GF-D8 (cell line): Measurements from ENCODE around the gene MYADM.
A peak's percentile ranks its signal among the peaks of the same experiment; 100 is the strongest.
"Not testable (repeated sequence)": the region's sequence is repeated elsewhere in the genome, so short reads cannot be mapped to it uniquely, and the experiment has no call there.

ENCODE experiments used
- DNase-seq: peaks from one replicate; lab custom pipeline; 2025; lab: John Stamatoyannopoulos, UW

MYADM gene

DNA sequence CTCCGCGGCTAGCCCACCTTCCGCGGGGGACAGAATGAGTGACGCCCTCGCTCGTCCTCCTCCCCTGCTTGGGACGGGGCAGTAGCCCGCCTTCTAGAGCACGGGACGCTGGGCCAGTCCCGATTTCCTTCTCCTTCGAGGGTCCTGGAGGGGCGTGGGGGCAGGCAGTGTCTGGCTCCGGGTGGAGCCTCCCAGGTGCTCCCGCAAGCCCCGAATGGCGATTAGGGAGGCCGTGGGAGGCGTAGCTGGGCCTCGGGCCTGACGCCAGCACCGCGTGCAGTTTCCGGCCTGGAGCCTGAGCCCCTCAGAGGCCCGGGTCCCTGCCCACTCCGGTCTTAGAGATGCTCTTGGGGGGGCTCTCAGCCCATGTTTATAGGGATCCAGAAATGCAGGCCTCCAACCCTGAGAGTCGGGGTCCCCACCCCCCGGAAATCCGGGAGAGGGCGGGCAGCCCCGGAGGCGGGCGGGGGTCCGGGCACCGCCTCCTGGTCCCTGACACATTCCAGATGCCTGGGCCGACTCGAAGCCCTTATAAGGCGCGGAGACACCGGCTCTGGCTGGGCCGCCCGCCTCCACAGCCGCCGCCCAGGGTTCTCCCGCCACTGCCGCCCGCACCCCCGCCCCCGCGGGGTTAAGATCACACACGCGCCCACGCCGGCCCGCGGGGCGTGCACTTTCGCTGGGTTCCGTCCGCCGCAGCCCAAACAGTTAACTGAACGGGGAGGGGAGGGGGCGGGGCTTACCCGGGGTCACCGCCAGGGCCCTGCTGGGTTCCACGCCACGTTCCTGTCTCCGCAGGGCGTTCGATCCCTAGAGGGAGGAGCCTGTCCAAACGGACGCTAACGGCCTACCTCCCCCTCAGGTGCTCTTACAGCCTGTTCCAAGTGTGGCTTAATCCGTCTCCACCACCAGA lies 1.5 kb downstream of the MYADM start:
- DNase-seq, result peak; percentile 88

DNA sequence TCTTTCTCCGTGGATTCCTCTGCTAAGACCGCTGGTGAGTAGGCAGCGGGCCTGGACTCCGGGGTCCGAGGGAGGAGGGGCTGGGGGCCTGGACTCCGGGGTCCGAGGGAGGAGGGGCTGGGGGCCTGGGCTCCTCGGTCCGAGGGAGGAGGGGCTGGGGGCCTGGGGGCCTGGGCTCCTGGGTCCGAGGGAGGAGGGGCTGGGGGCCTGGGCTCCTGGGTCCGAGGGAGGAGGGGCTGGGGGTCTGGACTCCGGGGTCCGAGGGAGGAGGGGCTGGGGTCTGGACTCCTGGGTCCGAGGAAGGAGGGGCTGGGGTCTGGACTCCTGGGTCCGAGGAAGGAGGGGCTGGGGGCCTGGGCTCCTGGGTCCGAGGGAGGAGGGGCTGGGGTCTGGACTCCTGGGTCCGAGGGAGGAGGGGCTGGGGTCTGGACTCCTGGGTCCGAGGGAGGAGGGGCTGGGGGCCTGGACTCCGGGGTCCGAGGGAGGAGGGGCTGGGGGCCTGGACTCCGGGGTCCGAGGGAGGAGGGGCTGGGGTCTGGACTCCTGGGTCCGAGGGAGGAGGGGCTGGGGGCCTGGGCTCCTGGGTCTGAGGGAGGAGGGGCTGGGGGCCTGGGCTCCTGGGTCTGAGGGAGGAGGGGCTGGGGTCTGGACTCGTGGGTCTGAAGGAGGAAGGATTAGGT lies 2.3 kb downstream of the MYADM start:
- not testable (repeated sequence) for DNase-seq

DNA sequence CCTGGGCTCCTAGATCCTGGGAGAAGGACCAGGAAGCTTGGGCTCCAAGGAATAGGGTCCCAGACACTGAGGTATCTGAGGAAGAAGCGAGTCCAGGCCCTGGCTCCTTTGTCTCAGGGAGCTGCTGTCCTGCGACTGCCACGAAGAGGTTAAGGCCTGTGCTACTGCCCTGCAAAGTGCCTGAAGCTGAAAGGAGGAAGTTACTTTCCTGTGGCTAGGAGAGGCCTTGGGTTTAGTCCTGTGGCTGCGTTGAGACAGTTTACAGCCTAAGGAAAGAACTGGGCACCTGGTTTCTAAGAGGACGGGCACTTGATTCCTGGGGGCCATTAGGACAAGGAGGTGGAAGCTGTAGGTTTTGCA lies 2.8 kb downstream of the MYADM start:
- DNase-seq, result peak; percentile 86

DNA sequence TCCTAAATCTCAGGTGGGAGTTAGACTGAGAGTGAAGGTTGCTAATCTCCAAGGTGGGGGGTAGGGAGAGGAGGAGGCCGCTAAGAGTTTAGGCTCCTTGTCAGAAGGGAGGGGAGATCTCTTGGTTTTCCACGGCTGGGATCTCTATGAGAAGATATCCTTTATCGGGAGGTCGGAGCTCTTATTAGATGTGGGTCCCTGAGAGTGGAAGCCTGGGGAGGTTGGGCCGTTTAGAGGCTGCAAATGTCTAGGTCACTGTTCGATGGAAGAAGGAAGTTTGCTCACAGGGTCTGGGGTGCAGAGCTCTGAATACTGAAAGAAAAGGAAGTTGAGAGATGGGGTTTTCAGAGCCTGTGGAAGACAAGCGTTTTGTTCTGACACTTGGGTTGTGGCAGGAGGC lies 3.8 kb downstream of the MYADM start:
- DNase-seq, result peak; percentile 53

DNA sequence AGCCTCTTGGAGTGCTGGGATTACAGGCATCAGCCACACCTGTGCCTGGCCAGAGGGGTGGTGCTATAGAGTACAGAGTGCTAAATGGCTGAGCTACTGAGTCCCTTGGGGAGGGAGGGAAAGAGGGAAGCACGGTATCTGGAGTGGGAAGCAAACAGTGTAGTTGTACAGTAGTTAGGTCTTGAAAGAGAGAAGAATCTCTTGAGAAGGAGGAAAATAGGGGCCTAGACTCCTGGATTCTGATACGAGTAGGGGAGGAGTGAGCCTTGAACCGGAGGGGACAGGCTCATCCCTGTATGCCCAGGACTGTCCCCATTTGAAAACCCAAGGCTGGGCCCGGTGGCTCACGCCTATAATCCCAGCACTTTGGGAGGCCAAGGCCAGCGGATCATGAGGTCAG lies 5.1 kb downstream of the MYADM start:
- no peak for DNase-seq

DNA sequence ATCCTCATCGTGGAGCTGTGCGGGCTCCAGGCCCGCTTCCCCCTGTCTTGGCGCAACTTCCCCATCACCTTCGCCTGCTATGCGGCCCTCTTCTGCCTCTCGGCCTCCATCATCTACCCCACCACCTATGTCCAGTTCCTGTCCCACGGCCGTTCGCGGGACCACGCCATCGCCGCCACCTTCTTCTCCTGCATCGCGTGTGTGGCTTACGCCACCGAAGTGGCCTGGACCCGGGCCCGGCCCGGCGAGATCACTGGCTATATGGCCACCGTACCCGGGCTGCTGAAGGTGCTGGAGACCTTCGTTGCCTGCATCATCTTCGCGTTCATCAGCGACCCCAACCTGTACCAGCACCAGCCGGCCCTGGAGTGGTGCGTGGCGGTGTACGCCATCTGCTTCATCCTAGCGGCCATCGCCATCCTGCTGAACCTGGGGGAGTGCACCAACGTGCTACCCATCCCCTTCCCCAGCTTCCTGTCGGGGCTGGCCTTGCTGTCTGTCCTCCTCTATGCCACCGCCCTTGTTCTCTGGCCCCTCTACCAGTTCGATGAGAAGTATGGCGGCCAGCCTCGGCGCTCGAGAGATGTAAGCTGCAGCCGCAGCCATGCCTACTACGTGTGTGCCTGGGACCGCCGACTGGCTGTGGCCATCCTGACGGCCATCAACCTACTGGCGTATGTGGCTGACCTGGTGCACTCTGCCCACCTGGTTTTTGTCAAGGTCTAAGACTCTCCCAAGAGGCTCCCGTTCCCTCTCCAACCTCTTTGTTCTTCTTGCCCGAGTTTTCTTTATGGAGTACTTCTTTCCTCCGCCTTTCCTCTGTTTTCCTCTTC lies 6.3 kb downstream of the MYADM start:
- no peak for DNase-seq

DNA sequence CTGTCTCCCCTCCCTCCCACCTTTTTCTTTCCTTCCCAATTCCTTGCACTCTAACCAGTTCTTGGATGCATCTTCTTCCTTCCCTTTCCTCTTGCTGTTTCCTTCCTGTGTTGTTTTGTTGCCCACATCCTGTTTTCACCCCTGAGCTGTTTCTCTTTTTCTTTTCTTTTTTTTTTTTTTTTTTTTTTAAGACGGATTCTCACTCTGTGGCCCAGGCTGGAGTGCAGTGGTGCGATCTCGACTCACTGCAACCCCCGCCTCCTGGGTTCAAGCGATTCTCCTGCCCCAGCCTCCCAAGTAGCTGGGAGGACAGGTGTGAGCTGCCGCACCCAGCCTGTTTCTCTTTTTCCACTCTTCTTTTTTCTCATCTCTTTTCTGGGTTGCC lies 6.9 kb downstream of the MYADM start:
- no peak for DNase-seq

DNA sequence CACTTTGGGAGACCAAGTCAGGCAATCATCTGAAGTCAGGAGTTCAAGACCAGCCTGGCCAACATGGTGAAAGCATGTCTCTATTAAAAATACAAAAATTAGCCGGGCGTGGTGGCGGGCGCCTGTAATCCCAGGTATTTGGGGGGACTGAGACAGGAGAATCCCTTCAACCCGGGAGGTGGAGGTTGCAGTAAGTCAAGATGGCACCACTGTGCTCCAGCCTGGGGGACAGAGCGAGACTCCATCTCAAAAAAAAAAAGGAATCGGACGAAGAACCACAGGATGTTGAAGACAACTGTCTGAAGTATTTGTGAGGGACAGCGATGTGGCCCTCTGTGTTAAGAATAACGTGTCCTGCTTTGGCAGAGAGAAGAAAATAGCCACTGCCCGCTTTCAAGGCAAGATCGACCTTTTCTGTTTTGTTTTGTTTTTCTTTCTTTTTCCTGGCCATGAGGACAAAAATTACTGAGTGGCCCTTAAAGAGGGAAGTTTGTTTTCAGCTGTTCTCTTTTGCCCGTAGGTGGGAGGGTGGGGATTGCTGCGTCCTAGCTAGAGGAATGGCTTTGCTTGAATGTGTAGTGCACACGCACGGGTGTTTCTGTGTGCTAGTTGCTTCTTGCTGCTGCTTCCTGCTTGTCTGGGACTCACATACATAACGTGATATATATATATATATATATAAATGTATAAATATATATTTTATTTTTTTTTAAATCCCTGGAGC lies 8.1 kb downstream of the MYADM start:
- DNase-seq, result no peak

DNA sequence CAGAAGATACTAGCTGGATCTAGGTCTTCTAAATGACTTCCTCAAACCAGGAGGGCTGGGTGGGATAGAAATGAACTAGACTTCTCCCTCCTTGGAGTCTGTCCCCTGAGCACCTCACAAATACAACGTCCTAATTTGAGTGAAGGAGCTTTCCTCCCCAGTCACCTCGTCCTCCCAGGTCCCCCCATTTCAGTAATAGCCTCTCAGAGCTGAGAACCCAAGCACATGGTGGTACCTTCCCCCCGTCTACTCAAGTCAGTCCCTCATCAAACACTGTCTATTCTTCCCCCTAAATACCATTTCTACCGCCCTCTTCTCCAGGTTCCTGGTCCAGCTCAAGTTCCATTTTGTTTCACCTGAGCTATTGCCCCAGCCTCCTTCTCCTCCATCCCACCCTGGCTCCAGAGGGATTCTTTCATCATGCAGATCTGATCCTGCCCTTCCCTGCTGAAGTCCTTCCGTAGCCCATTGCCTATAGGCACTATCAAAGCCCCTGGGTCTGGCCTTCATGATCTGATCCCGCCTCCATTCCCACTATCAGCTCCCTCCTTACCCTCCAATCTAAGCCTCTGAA lies 9.1 kb downstream of the MYADM start:
- DNase-seq, result no peak

DNA sequence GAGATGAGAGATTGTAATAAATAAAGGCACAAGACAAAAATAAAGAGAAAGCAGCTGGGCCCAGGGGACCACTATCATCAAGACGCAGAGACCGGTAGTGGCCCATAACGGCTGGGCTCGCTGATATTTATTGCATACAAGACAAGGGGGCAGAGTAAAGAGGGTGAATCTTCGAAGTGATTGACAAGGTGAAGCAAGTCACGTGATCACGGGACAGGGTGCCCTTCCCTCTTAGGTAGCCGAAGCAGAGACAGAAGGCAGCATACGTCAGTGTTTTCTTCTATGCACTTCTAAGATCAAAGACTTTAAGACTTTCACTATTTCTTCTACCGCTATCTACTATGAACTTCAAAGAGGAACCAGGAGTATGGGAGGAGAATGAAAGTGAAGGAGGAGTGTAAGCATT lies 9.7 kb downstream of the MYADM start:
- DNase-seq, result no peak

DNA sequence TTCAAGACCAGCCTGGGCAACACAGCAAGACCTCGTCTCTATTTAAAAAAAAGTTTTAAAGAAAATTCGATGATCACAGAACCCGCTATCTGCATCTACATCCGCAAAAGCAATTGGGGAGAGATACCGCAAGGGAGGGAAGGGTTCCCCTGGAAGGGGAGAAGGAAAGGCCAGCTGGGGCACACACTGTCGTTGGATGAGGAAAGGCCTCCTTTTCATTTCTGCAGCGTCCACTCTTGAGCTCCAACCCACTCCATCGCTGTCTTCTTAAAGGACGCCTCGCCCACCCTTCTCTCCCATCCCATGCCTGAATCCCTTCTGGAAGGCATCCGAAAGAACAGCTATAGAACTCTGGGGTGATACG lies 11.1 kb downstream of the MYADM start:
- DNase-seq, result no peak

DNA sequence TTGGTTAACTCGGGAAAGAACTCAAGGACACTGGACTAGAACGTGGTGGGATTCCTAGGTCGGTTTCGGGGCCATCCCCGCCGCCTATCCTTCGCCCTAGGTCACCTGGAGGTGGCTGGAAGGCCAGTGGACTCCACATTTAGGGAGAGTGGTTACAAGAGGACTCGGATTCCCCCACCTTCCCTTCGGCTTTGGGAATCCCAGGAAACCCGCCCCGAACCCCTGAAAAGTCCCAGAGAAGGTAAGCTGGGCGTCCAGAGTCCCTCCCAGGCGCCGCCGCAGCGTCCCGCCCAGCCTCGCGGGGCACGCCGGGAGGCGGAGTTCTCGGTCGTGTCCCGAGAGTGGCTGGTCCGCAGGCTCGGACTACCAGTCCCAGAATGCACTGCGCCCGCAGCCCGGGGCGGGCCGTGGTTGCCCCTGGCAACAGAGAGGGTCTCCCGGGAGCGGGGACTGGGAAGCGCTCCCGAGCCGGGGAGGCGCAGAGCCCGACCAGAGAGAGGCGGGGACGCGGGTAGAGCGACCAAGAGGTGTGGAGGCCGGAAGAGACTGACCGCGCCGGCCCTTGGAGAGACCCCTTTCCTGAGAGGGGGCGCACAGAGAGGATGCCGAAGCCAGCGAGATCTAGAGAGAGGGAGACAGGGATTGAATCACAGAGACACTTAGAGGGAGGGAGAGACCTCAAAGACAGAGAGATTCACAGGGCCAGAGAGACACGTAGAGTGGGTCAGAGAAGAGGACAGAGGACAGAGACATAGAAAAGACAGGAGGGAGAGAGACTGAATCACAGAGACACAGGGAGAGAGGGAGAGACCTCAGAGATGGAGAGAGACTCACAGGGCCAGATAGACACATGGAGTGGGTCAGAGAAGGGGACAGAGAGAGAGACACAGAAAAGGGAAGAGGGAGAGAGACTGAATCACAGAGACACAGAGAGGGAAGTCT lies 11.7 kb downstream of the MYADM start:
- DNase-seq, result peak; percentile 37

DNA sequence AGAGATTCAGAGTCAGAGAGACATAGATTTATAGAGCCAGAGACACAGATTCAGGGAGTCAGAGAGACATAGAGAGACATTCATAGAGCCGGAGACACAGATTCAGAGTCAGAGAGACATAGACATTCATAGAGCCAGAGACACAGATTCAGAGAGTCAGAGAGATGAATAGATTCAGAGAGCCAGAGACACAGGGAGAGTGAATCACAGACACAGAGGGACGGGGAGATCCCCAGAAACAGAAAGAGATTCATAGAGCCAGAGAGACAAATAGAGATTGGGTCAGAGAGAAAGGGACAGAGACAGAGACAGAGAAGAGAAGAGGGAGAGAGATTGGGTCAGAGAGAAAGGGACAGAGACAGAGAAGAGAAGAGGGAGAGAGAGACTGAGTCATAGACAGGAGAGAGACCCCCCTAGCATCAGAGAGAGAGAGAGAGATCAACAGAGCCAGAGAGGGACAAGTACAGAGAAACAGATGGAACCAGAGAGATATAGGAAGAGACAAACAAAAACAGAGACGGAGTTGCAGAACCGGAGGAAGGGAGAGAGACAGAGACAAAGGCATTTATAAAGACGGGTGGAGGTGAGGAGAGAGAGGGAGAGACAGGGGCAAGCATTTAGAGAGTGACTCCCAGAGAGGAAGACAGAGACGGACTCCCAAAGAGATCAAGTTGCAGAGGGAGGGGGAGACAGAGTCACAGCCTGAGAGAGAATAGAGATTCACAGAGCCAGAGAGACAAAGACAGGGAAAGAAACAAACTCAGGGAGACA lies 13.2 kb downstream of the MYADM start:
- no peak for DNase-seq

DNA sequence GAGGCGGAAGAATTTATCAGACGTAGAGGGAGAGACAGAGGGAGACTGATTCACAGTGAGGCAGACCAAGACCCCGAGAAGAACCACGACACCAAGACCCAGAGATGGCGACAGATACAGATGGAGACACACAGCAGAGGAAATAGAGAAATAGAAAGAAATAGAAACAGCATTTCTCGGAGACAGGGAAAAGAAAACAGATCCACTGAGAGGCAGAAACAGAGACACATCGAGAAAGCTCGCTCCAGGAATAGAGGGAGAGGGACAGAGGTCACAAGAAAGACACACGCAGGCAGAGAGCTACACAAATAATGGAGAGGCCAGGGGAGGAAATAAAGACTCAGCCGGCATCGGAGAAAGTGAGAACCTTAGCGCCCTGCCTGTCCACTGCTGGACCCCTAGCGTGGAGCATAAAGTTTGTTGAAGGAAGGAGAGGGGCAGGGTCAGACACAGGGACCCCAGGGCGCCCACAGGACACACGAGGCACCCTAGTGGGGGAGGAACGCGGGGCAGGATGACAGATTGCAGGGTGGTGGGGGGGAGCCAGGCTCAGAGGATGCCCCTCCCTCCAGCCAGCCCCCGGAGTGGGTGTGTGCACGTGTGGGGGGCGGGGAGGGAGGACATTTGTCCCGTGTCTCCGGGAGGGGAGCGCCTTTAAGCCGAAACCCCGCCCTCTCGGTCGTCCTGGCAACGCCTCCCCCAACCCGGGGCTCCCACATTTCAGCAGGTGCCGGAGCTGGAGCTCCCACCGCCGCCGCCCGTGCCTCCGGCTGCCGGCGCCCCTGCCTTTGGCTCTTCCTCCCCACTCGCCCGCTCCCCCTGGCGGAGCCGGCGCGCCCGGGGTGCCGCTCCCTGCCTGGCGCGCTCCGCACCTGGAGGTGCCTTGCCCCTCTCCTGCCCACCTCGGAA lies 14.1 kb downstream of the MYADM start, which contains the start of gene PRKCG:
TSS of gene PRKCG (plus strand) at position 716 of the 909 bp plus-strand sequence. CDS start 298 bp downstream, outside the sequence.
- DNase-seq, result no peak

DNA sequence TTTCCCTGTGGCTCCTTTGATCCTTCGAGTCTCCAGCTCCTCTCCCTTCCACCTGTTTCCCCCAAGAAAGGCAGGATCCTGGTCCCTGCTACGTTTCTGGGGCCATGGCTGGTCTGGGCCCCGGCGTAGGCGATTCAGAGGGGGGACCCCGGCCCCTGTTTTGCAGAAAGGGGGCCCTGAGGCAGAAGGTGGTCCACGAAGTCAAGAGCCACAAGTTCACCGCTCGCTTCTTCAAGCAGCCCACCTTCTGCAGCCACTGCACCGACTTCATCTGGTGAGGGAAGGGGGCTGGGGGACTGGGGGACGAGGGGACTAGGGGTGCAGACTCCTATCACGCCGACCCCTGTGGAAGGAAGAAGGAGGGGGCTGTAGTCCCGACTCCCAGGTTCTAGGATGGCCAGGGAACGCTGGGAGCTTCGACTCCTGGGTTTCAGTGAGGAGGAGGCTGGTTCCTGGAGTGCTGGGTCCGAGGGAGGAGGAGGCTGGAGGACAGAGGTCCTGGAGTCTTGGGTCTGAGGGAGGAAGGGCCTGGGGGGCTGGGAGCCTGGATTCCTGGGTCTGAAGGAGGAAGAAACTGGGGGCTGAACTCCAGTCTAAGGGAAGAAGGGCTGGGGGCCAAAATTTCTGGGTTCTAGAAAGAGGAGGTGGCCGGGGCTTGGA lies 14.8 kb downstream of the MYADM start:
- DNase-seq, result no peak

DNA sequence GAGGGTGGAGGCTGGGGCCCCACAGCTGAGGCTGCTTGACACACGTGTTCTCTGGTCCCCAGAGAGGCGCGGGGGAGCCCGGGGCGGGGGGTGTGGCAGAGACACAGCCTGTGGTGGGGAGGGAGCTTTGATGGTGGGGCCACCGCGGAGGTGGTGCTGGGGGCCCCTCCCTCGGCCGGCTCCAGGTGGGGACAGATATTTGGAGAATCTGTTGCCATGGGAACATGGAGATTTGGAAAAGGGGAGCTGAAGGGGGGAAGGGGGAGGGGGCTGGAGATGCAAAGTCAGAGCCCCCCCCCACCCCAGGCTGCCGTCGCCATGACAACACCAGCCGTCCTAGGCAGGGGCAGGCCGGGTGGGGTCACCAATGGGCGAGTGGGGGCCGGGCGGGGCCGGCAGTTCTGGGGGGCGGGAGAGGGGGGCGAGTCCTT lies 15.6 kb downstream of the MYADM start:
- no peak for DNase-seq

DNA sequence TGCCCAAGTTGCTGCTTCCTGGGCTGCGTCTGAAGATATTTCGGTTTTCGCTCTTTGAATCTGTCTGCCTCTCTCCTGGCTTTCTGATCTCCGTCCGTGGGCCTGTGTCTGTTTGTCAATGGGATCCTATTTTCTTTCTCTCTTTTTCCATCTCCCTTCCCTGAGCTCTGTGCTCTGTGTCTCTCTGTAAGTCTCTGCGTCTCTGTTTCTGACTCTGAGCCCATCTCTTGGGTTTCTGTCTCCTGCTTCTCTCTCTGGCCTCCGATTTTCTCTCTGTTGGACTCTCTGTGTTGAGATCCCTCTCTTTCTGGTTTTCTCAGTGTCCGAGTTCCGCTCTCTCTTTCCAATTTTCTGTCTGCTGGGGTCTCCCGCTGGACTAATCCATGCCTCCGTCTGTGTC lies 16.1 kb downstream of the MYADM start:
- DNase-seq, result no peak

DNA sequence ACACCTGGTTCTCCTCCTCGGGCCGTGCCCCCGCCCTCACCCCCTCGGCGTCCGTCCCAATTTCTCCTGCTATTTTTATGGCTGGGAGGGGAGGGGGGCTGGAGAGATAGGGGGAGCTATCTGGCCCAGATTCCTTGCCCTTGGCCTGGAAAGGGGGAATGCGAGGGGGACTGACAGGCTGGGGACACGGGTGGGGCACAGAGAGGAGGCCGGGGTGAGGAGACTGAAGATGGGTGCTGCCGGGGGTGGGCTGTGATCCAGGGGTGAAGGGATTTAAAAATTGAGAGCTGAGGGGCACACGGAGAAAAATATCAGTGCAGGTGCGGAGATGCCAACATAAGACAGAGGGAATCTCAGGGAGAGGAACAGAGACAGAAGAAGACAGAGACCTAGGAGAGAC lies 16.6 kb downstream of the MYADM start:
- no peak for DNase-seq
